Liver (tissue), 3 donors: ENCODE measurements around the gene PDGFC.

Source experiments
- CTCF ChIP-seq: fragments of 150-350 bp; IDR thresholded peaks from 2 replicates; pipeline ENCODE4 v1.5.1; 2017; ENCODE audit warnings: improper control_type of control experiment, low read depth, low read length; ENCODE audit not compliant: missing input control
- EGR1 ChIP-seq, 2 donors: IDR thresholded peaks; 2 replicates each; pipeline ENCODE4 v1.6.1; 2016 to 2018; ENCODE audit warnings: antibody characterized with exemption in 2 of 2, low read depth in 2 of 2
- GABPA ChIP-seq, 2 donors: IDR thresholded peaks in 1 of 2; conservative IDR thresholded peaks in 1 of 2; 2 replicates each; pipeline ENCODE4 v1.6.1; 2016; ENCODE audit warnings: antibody characterized with exemption in 2 of 2, mild to moderate bottlenecking in 1 of 2, moderate library complexity in 1 of 2
- MAX ChIP-seq: IDR thresholded peaks from 2 replicates; pipeline ENCODE4 v1.6.1; 2016; ENCODE audit warnings: antibody characterized with exemption
- RAD21 ChIP-seq, 2 donors: IDR thresholded peaks; 2 replicates each; pipeline ENCODE4 v1.6.1; 2016; ENCODE audit warnings: antibody characterized with exemption in 2 of 2, mild to moderate bottlenecking in 2 of 2
- REST ChIP-seq: IDR thresholded peaks from 2 replicates; pipeline ENCODE4 v1.6.1; 2016; ENCODE audit warnings: antibody characterized with exemption, mild to moderate bottlenecking
- TAF1 ChIP-seq: conservative IDR thresholded peaks from 2 replicates; pipeline ENCODE4 v1.6.1; 2016; ENCODE audit warnings: antibody characterized with exemption, mild to moderate bottlenecking
- ZBTB33 ChIP-seq: IDR thresholded peaks from 2 replicates; pipeline ENCODE4 v1.6.1; 2016; ENCODE audit warnings: antibody characterized with exemption
- donor health status: healthy.
- donor health status: healthy.

- TF ChIP-seq CTCF (no peak), REST (no peak), GABPA (IDR thresholded peaks at IDR 0.05 in 1 of 2, conservative IDR thresholded peaks at IDR 0.05 in 1 of 2) (no peak), TAF1 (no peak), RAD21 (IDR thresholded peaks at IDR 0.05) (no peak), ZBTB33 (no peak), EGR1 (IDR thresholded peaks at IDR 0.05; ENCODE audit: low read depth in 2 of 2) (no peak), MAX (no peak)
Measured at GRCh38 chr4:156778093-156778492, 193.5 kb downstream of the PDGFC start.
